PC-9 (cell line): Measurements from ENCODE around the gene FAM32A.

ENCODE experiments used
- EZH2 ChIP-seq: fragments of 200-600 bp; sonication (generic); IDR thresholded peaks from 2 replicates; pipeline ENCODE4 v1.8.0; 2017; ENCODE audit warnings: antibody characterized with exemption, low read depth
- TF ChIP-seq, protein P1 (sequence below): fragments of 200-600 bp; sonication (generic); conservative IDR thresholded peaks from 2 replicates; pipeline ENCODE4 v1.6.1; 2017; ENCODE audit warnings: mixed run types, antibody characterized with exemption, mild to moderate bottlenecking, moderate library complexity

DNA sequence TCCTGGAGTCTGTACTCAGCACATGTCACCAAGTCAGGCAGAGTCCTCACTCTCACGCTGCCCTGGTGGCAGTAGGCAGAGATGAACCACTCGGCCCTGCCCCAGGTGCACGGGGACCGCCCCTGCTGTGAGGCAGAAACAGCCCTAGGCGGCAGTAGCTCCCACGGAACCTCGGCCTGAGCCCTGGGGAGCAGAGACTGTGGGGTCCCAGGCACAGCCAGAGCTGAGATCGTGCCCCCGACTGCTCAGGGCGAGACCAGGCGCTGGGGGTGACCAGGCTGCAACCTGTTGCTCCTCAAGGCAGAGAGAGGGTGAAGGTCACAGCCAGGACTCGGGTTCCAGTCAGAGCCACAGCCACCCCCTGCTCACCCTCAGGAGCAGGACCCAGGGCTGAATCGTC lies 47.4 kb downstream of the FAM32A start:
- TF ChIP-seq, protein P1, sequence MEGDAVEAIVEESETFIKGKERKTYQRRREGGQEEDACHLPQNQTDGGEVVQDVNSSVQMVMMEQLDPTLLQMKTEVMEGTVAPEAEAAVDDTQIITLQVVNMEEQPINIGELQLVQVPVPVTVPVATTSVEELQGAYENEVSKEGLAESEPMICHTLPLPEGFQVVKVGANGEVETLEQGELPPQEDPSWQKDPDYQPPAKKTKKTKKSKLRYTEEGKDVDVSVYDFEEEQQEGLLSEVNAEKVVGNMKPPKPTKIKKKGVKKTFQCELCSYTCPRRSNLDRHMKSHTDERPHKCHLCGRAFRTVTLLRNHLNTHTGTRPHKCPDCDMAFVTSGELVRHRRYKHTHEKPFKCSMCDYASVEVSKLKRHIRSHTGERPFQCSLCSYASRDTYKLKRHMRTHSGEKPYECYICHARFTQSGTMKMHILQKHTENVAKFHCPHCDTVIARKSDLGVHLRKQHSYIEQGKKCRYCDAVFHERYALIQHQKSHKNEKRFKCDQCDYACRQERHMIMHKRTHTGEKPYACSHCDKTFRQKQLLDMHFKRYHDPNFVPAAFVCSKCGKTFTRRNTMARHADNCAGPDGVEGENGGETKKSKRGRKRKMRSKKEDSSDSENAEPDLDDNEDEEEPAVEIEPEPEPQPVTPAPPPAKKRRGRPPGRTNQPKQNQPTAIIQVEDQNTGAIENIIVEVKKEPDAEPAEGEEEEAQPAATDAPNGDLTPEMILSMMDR = no peak
- TF ChIP-seq EZH2 = no peak
